GM23338 (cell line): ENCODE results near the gene DOCK1. TPM values are rescaled to one million over a fixed set of nuclear protein-coding genes. Genes with fewer than 3 reads are reported as not detected.

Experiments
- ATAC-seq: fragments of 200-7000 bp; cut with Tn5 transposase; 3 replicates; pipeline ENCODE4 v1.9.1; 2020
- DNase-seq: peaks from one replicate; pipeline ENCODE4 v3.0.0-alpha.2; 2015; ENCODE audit warnings: low spot score
- H2AFZ ChIP-seq: fragments of 200-600 bp; sonication (generic); 2 replicates; pipeline ENCODE4 v1.8.0; 2016; ENCODE audit warnings: antibody characterized with exemption, mild to moderate bottlenecking, moderate library complexity
- H3F3A ChIP-seq: fragments of 200-600 bp; sonication (generic); replicated peaks from 2 replicates; pipeline ENCODE4 v1.8.0; 2017; ENCODE audit warnings: antibody characterized with exemption, mixed run types, low read depth
- H3K27ac ChIP-seq: fragments of 200-600 bp; sonication (generic); 2 replicates; pipeline ENCODE4 v1.6.1; 2016; ENCODE audit warnings: low read depth
- H3K27me3 ChIP-seq: fragments of 200-600 bp; sonication (generic); 2 replicates; pipeline ENCODE4 v1.8.0; 2016; ENCODE audit warnings: mild to moderate bottlenecking, mixed run types, moderate library complexity; ENCODE audit not compliant: insufficient read depth
- H3K36me3 ChIP-seq: fragments of 200-600 bp; sonication (generic); 2 replicates; pipeline ENCODE4 v1.8.0; 2016; ENCODE audit warnings: mild to moderate bottlenecking; ENCODE audit not compliant: insufficient read depth
- H3K4me1 ChIP-seq: fragments of 200-600 bp; sonication (generic); 2 replicates; pipeline ENCODE4 v1.8.0; 2016; ENCODE audit warnings: mild to moderate bottlenecking, moderate library complexity; ENCODE audit not compliant: insufficient read depth
- H3K4me2 ChIP-seq: fragments of 200-600 bp; sonication (generic); 2 replicates; pipeline ENCODE4 v1.7.1; 2017; ENCODE audit warnings: mixed run types
- H3K4me3 ChIP-seq: fragments of 200-600 bp; sonication (generic); 2 replicates; pipeline ENCODE4 v1.6.1; 2016; ENCODE audit warnings: mixed run types
- H3K79me2 ChIP-seq: fragments of 200-600 bp; sonication (generic); replicated peaks from 2 replicates; pipeline ENCODE4 v1.8.0; 2017; ENCODE audit warnings: mild to moderate bottlenecking; ENCODE audit not compliant: insufficient read depth
- H3K9me2 ChIP-seq: fragments of 200-600 bp; sonication (generic); 2 replicates; pipeline ENCODE4 v1.8.0; 2017; ENCODE audit not compliant: insufficient read depth
- H4K20me1 ChIP-seq: fragments of 200-600 bp; sonication (generic); replicated peaks from 2 replicates; pipeline ENCODE4 v1.8.0; 2017; ENCODE audit warnings: mild to moderate bottlenecking; ENCODE audit not compliant: insufficient read depth
- H3K27ac Mint-ChIP-seq: 2 replicates; pipeline ENCODE4 v1.8.0; 2020; ENCODE audit warnings: inconsistent platforms, mild to moderate bottlenecking, moderate library complexity, mixed read lengths
- H3K27me3 Mint-ChIP-seq: 3 replicates; pipeline ENCODE4 v1.8.0; 2022; ENCODE audit warnings: low read depth, mild to moderate bottlenecking, moderate library complexity, mixed read lengths, inconsistent platforms; ENCODE audit not compliant: insufficient read depth, poor library complexity
- H3K36me3 Mint-ChIP-seq: 3 replicates; pipeline ENCODE4 v1.8.0; 2021; ENCODE audit warnings: low read depth, mild to moderate bottlenecking, inconsistent platforms, moderate library complexity, mixed read lengths
- H3K4me1 Mint-ChIP-seq: 3 replicates; pipeline ENCODE4 v1.8.0; 2020; ENCODE audit warnings: mild to moderate bottlenecking, inconsistent platforms, mixed read lengths
- H3K4me3 Mint-ChIP-seq: 3 replicates; pipeline ENCODE4 v1.8.0; 2021; ENCODE audit warnings: moderate library complexity, mild to moderate bottlenecking, inconsistent platforms, mixed read lengths
- H3K9me3 Mint-ChIP-seq: 3 replicates; pipeline ENCODE4 v1.8.0; 2020; ENCODE audit warnings: moderate library complexity, mild to moderate bottlenecking, inconsistent platforms, mixed read lengths
- CREB1 ChIP-seq: fragments of 250-450 bp; sonication (Bioruptor Pico); IDR thresholded peaks from 2 replicates; pipeline ENCODE4 v1.5.0; 2020; ENCODE audit warnings: low read depth, mild to moderate bottlenecking, moderate library complexity
- CTCF ChIP-seq, 2 experiments: fragments of 200-600 bp in 1 of 2; sonication (generic) in 1 of 2; conservative IDR thresholded peaks; 2 replicates each; pipeline versions ENCODE4 v1.5.1 to v1.6.1; 2016 to 2017; ENCODE audit warnings: antibody characterized with exemption in 2 of 2, low read depth in 2 of 2, mild to moderate bottlenecking in 2 of 2, moderate library complexity in 1 of 2
- ETS1 ChIP-seq: IDR thresholded peaks from 2 replicates; pipeline ENCODE4 v1.6.1; 2016; ENCODE audit warnings: antibody characterized with exemption
- EZH2 ChIP-seq: fragments of 200-600 bp; sonication (generic); IDR thresholded peaks from one replicate; pipeline ENCODE4 v1.8.0; 2017; ENCODE audit warnings: antibody characterized with exemption, mild to moderate bottlenecking, low read depth; ENCODE audit not compliant: unreplicated experiment
- EZH2phosphoT487 ChIP-seq: fragments of 200-600 bp; sonication (generic); IDR thresholded peaks from one replicate; pipeline ENCODE4 v1.8.1; 2018; ENCODE audit warnings: antibody characterized with exemption; ENCODE audit not compliant: unreplicated experiment
- JUNB ChIP-seq: IDR thresholded peaks from one replicate; pipeline ENCODE4 v1.6.1; 2016; ENCODE audit warnings: antibody characterized with exemption; ENCODE audit not compliant: unreplicated experiment
- NANOG ChIP-seq: IDR thresholded peaks from 2 replicates; pipeline ENCODE4 v1.6.1; 2016; ENCODE audit warnings: antibody characterized with exemption, borderline replicate concordance
- POLR2AphosphoS5 ChIP-seq: IDR thresholded peaks from 2 replicates; pipeline ENCODE4 v1.6.1; 2016; ENCODE audit warnings: antibody characterized with exemption, low read depth
- REST ChIP-seq: IDR thresholded peaks from one replicate; pipeline ENCODE4 v1.6.1; 2018; ENCODE audit warnings: antibody characterized with exemption; ENCODE audit not compliant: unreplicated experiment
- STAT1 ChIP-seq: IDR thresholded peaks from one replicate; pipeline ENCODE4 v1.6.1; 2016; ENCODE audit warnings: antibody characterized with exemption; ENCODE audit not compliant: unreplicated experiment
- ZNF114 ChIP-seq: fragments of 250-450 bp; sonication (Bioruptor Pico); IDR thresholded peaks from 2 replicates; pipeline ENCODE4 v1.5.0; 2020; ENCODE audit warnings: mild to moderate bottlenecking, moderate library complexity
- ZNF331 ChIP-seq: fragments of 250-450 bp; sonication (Bioruptor Pico); IDR thresholded peaks from 2 replicates; pipeline ENCODE4 v1.5.0; 2020; ENCODE audit warnings: low read depth, mild to moderate bottlenecking, moderate library complexity
- polyA plus RNA-seq: library from polyadenylated mRNA; unstranded; fragments of >200 nt; fragmentation: Nextera tagmentation; extraction: Ambion mirVana; gene quantifications from 2 replicates; pipeline ENCODE4 v1.2.1, GENCODE V29; 2016
- total RNA-seq: library from RNA; depleted of rRNA; stranded (reverse); fragments of >200 nt; shearing (Covaris generic); gene quantifications from 2 replicates; pipeline ENCODE4 v1.2.3, GENCODE V29; 2014
- TF ChIP-seq, protein P1 (sequence below): fragments of 250-450 bp; sonication (Bioruptor Pico); IDR thresholded peaks from 2 replicates; pipeline ENCODE4 v1.5.0; 2020; ENCODE audit warnings: mild to moderate bottlenecking, moderate library complexity

Gene DOCK1
- total and polyA plus RNA-seq, 2 experiments from 2014 or later, result 13.2 to 55.3 TPM

DNA sequence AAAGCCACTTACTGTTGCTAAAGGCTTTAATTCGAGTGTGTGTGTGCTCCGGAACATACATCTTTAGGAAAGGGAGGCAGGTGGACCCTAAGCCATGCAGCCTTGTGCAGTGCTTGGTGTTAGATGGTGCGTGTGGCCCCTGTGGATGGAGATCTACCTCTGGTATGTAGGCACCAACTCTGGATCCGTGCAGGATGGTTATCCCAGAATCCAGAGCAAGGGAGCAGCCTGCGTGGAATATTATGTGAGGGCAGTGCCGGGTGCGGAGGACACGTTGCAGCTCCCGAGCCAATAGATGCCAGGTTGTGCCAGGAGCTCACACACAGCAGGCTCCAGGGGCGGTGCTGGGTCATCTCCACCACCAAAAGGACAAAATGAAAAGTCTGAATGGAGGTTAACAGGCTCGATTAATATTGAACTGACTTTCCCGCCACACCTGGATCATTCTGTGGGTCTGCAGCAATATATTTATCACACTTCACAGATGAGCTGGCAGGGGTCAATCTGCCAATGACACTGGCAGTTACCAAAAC is 500.9 kb downstream of the DOCK1 start:
- Histone ChIP-seq H3K4me1 (no peaks in the 10 kb centered on the region), H3F3A (no peaks in the 10 kb centered on the region), H3K4me3 (no peak overlapping the region), H3K27me3 (no peaks in the 10 kb centered on the region), H2AFZ (no peak overlapping the region), H3K36me3 (no peaks in the 10 kb centered on the region), H3K27ac (no peak overlapping the region), H3K79me2 (no peaks in the 10 kb centered on the region), H3K9me2 (no peaks in the 10 kb centered on the region), H3K4me2 (no peak overlapping the region), H4K20me1 (0 out of 2 replicates have a peak, but pooled peaks cover 5% of the 10 kb centered on the region)
- Mint-ChIP-seq H3K4me3 (no peak overlapping the region), H3K9me3 (no peaks in the 10 kb centered on the region), H3K27ac (no peak overlapping the region), H3K4me1 (no peaks in the 10 kb centered on the region), H3K27me3 (no peaks in the 10 kb centered on the region), H3K36me3 (peaks cover 7% of the 10 kb centered on the region)
- ATAC-seq, result no peak
- no peak for TF ChIP-seq CTCF (conservative IDR thresholded peaks at IDR 0.05; ENCODE audit: low read depth in 2 of 2)
- TF ChIP-seq ZNF114 (CRISPR knock-in tag), result no peak
- no peak for TF ChIP-seq POLR2AphosphoS5
- TF ChIP-seq ZNF331, result no peak
- TF ChIP-seq EZH2, result no peak
- TF ChIP-seq REST, result no peak
- no peak for TF ChIP-seq EZH2phosphoT487
- TF ChIP-seq, protein P1, sequence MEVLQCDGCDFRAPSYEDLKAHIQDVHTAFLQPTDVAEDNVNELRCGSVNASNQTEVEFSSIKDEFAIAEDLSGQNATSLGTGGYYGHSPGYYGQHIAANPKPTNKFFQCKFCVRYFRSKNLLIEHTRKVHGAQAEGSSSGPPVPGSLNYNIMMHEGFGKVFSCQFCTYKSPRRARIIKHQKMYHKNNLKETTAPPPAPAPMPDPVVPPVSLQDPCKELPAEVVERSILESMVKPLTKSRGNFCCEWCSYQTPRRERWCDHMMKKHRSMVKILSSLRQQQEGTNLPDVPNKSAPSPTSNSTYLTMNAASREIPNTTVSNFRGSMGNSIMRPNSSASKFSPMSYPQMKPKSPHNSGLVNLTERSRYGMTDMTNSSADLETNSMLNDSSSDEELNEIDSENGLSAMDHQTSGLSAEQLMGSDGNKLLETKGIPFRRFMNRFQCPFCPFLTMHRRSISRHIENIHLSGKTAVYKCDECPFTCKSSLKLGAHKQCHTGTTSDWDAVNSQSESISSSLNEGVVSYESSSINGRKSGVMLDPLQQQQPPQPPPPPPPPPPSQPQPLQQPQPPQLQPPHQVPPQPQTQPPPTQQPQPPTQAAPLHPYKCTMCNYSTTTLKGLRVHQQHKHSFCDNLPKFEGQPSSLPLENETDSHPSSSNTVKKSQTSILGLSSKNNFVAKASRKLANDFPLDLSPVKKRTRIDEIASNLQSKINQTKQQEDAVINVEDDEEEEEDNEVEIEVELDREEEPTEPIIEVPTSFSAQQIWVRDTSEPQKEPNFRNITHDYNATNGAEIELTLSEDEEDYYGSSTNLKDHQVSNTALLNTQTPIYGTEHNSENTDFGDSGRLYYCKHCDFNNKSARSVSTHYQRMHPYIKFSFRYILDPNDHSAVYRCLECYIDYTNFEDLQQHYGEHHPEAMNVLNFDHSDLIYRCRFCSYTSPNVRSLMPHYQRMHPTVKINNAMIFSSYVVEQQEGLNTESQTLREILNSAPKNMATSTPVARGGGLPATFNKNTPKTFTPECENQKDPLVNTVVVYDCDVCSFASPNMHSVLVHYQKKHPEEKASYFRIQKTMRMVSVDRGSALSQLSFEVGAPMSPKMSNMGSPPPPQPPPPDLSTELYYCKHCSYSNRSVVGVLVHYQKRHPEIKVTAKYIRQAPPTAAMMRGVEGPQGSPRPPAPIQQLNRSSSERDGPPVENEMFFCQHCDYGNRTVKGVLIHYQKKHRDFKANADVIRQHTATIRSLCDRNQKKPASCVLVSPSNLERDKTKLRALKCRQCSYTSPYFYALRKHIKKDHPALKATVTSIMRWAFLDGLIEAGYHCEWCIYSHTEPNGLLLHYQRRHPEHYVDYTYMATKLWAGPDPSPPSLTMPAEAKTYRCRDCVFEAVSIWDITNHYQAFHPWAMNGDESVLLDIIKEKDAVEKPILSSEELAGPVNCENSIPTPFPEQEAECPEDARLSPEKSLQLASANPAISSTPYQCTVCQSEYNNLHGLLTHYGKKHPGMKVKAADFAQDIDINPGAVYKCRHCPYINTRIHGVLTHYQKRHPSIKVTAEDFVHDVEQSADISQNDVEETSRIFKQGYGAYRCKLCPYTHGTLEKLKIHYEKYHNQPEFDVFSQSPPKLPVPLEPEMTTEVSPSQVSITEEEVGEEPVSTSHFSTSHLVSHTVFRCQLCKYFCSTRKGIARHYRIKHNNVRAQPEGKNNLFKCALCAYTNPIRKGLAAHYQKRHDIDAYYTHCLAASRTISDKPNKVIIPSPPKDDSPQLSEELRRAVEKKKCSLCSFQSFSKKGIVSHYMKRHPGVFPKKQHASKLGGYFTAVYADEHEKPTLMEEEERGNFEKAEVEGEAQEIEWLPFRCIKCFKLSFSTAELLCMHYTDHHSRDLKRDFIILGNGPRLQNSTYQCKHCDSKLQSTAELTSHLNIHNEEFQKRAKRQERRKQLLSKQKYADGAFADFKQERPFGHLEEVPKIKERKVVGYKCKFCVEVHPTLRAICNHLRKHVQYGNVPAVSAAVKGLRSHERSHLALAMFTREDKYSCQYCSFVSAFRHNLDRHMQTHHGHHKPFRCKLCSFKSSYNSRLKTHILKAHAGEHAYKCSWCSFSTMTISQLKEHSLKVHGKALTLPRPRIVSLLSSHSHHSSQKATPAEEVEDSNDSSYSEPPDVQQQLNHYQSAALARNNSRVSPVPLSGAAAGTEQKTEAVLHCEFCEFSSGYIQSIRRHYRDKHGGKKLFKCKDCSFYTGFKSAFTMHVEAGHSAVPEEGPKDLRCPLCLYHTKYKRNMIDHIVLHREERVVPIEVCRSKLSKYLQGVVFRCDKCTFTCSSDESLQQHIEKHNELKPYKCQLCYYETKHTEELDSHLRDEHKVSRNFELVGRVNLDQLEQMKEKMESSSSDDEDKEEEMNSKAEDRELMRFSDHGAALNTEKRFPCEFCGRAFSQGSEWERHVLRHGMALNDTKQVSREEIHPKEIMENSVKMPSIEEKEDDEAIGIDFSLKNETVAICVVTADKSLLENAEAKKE, result no peak
- no peak for TF ChIP-seq ETS1
- no peak for TF ChIP-seq STAT1
- no peak for TF ChIP-seq JUNB
- no peak for TF ChIP-seq CREB1 (CRISPR knock-in tag)
- no peak for TF ChIP-seq NANOG
- no peak for DNase-seq
